ENCODE data around the gene CNIH3.

CNIH3 gene

GRCh38 chr1:224722838-224723237, 106.7 kb downstream of the CNIH3 start:
- DNase-seq (ENCODE audit: low spot score), result no peak

- DNase-seq (ENCODE audit: low spot score), result no peak
Observed at GRCh38 chr1:224724566-224724965, 108.4 kb downstream of the CNIH3 start.

- DNase-seq (ENCODE audit: low spot score), result no peak
Observed at GRCh38 chr1:224726441-224727182, 110.5 kb downstream of the CNIH3 start.

GRCh38 chr1:224727351-224728289, 111.5 kb downstream of the CNIH3 start:
- DNase-seq (ENCODE audit: low spot score), result no peak

GRCh38 chr1:224730540-224730939, 114.4 kb downstream of the CNIH3 start:
- no peak for DNase-seq (ENCODE audit: low spot score)

GRCh38 chr1:224730965-224731364, 114.8 kb downstream of the CNIH3 start:
- no peak for DNase-seq (ENCODE audit: low spot score)

GRCh38 chr1:224731633-224732032, 115.5 kb downstream of the CNIH3 start:
- DNase-seq (ENCODE audit: low spot score), result no peak

- DNase-seq (ENCODE audit: low spot score), result no peak
Observed at GRCh38 chr1:224732377-224733026, 116.4 kb downstream of the CNIH3 start.

GRCh38 chr1:224733027-224733911, 117.2 kb downstream of the CNIH3 start:
- peak; percentile 33 for DNase-seq (ENCODE audit: low spot score)

- no peak for DNase-seq (ENCODE audit: low spot score)
Observed at GRCh38 chr1:224734261-224734935, 118.3 kb downstream of the CNIH3 start.

- no peak for DNase-seq (ENCODE audit: low spot score)
Observed at GRCh38 chr1:224735159-224735558, 119.0 kb downstream of the CNIH3 start.

- peak; percentile 73 for DNase-seq (ENCODE audit: low spot score)
Observed at GRCh38 chr1:224736619-224737352, 120.7 kb downstream of the CNIH3 start.

GRCh38 chr1:224737353-224737727, 121.2 kb downstream of the CNIH3 start:
- DNase-seq (ENCODE audit: low spot score), result no peak

GRCh38 chr1:224739303-224739996, 123.3 kb downstream of the CNIH3 start:
- DNase-seq (ENCODE audit: low spot score), result no peak

- DNase-seq (ENCODE audit: low spot score), result no peak
Observed at GRCh38 chr1:224739997-224740684, 124.0 kb downstream of the CNIH3 start.

GRCh38 chr1:224740685-224741052, 124.6 kb downstream of the CNIH3 start:
- no peak for DNase-seq (ENCODE audit: low spot score)

- DNase-seq (ENCODE audit: low spot score), result no peak
Observed at GRCh38 chr1:224742349-224742748, 126.2 kb downstream of the CNIH3 start.

- no peak for DNase-seq (ENCODE audit: low spot score)
Observed at GRCh38 chr1:224743608-224744164, 127.6 kb downstream of the CNIH3 start.

GRCh38 chr1:224744521-224744920, 128.4 kb downstream of the CNIH3 start:
- DNase-seq (ENCODE audit: low spot score), result no peak
